BJ (cell line): ENCODE data around the gene RNGTT. TPM values are rescaled to one million over a fixed set of nuclear protein-coding genes. Genes with fewer than 3 reads are reported as not detected.

Experiments used
- CTCF ChIA-PET: fragments of 350-600 bp; formaldehyde crosslinking; extraction: SDS; loops from one replicate; lab custom pipeline; 2021; ENCODE audit warnings: antibody characterized with exemption, inconsistent platforms; lab: Yijun Ruan, JAX
- POLR2A ChIA-PET: fragments of 300-600 bp; sonication (Branson Sonifier 250); formaldehyde crosslinking; extraction: SDS; loops from one replicate; lab custom pipeline; 2021; ENCODE audit warnings: antibody characterized with exemption; lab: Charles Lee
- DNase-seq: peaks from one replicate; pipeline ENCODE4 v3.0.0-alpha.2; 2011; ENCODE audit warnings: low read depth
- H3K27me3 ChIP-seq: 2 replicates; pipeline ENCODE4 v1.6.0; 2011; ENCODE audit warnings: low read length; ENCODE audit not compliant: control insufficient read depth, insufficient read depth
- H3K36me3 ChIP-seq: 2 replicates; pipeline ENCODE4 v1.5.1; 2011; ENCODE audit warnings: low read length; ENCODE audit not compliant: control insufficient read depth, insufficient read depth
- H3K4me3 ChIP-seq: 2 replicates; pipeline ENCODE4 v1.5.1; 2011; ENCODE audit warnings: low read depth, mild to moderate bottlenecking, control low read depth, low read length
- polyA plus RNA-seq: library from polyadenylated mRNA; depleted of rRNA; stranded (reverse); fragments of >200 nt; gene quantifications from 2 replicates; pipeline ENCODE4 v1.2.3, GENCODE V29; 2011
- TF ChIP-seq, protein P1 (sequence below): IDR thresholded peaks from 2 replicates; pipeline ENCODE4 v1.5.1; 2011; ENCODE audit warnings: low read depth, mild to moderate bottlenecking, control low read depth, inconsistent platforms, low read length, moderate library complexity; ENCODE audit not compliant: insufficient read depth

Gene RNGTT
- polyA plus RNA-seq, 1 experiment: 3.2 TPM

DNA sequence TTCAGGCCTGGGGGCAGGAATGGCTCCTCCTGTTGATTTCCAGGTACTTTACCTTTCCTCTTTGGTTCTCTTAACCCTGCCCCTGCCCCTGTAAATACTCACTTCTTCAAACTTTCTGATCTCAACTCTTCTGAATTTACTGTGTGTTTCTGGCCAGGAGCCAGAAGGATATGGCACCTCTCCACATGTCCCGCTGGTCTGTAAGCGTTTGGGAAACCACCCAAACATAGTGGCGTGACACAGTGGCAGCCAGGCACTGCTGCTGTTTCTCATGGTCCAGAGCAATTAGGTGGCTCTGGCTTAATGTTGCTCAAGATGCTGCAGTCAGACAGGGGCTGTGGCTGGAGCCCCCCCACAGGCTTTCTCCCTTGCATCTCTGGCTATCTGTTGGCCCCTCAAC is 374.5 kb downstream of the RNGTT start:
- Histone ChIP-seq H3K4me3 (no peak overlapping the region), H3K27me3 (0 out of 2 replicates have a peak, but pooled peaks cover 1% of the 10 kb centered on the region), H3K36me3 (no peaks in the 10 kb centered on the region)
- TF ChIP-seq, protein P1, sequence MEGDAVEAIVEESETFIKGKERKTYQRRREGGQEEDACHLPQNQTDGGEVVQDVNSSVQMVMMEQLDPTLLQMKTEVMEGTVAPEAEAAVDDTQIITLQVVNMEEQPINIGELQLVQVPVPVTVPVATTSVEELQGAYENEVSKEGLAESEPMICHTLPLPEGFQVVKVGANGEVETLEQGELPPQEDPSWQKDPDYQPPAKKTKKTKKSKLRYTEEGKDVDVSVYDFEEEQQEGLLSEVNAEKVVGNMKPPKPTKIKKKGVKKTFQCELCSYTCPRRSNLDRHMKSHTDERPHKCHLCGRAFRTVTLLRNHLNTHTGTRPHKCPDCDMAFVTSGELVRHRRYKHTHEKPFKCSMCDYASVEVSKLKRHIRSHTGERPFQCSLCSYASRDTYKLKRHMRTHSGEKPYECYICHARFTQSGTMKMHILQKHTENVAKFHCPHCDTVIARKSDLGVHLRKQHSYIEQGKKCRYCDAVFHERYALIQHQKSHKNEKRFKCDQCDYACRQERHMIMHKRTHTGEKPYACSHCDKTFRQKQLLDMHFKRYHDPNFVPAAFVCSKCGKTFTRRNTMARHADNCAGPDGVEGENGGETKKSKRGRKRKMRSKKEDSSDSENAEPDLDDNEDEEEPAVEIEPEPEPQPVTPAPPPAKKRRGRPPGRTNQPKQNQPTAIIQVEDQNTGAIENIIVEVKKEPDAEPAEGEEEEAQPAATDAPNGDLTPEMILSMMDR: no peak
- no peak for DNase-seq
- ChIA-PET CTCF (no interaction called here), POLR2A (no interaction called here)

DNA sequence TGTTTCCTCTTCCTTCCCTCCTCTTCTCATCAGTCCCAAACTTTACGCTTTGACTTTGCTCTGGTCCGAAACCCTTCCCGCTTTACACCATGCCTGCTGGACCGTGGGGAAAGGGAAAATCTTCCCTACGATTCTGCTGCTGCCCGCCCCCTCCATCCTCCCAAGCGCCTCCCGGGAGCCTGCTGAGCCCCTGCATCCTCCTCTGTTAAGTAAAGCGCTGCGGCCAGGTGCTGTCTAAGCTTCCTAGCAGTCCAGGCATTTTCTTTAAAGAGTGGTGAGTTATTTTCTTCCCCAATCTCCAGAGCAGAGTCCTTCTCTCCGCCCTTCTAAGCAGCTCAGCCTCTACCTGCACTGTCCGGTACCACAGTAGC is 376.3 kb downstream of the RNGTT start:
- ChIA-PET POLR2A (no interaction called here), CTCF (no interaction called here)
- Histone ChIP-seq H3K36me3 (no peaks in the 10 kb centered on the region), H3K4me3 (no peak overlapping the region), H3K27me3 (0 out of 2 replicates have a peak, but pooled peaks cover 1% of the 10 kb centered on the region)
- no peak for DNase-seq
- TF ChIP-seq, protein P1: no peak

DNA sequence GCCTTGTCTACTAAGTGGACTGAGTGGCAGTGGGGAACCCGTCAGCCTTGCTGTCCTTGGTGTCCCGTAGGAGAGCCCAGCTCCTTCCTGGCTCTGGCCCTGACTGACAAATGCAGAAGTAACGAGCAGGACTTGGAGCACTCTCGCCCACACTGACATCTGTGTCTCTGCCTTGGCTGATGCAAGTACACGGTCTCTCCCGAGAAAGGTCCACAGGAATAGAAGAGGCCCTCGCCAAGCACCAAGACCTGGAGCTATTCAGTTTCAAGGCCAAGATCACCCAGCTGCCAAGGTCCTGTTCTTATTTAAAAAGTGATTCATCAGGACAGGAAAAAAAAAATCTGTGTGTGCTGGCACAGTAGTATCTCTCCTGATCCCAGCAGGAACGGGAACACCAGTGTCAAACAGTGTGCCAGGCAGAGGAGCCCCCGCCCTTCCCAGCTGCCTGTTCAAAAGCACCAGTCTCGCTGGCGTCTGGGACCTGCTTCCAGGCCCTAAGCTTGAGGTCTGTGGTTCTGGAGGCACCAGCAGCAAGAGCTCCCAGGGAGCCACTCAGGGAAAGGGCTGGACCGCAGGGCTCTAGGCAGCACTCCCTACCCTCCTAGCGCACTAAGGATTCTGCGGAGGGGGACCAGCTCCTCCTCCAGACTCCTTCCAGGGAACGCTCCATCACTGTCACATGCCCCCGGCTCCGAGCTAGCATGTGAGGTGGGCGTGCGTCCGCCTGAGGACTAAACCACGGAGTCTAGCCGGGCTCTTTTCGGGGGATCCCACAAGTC is 376.9 kb downstream of the RNGTT start:
- H3K36me3 ChIP-seq: no peaks in the 10 kb centered on the region
- TF ChIP-seq, protein P1: no peak
- DNase-seq: no peak
- H3K27me3 ChIP-seq: 0 out of 2 replicates have a peak, but pooled peaks cover 1% of the 10 kb centered on the region
- H3K4me3 ChIP-seq: no peak overlapping the region
- ChIA-PET CTCF (no interaction called here), POLR2A (no interaction called here)

DNA sequence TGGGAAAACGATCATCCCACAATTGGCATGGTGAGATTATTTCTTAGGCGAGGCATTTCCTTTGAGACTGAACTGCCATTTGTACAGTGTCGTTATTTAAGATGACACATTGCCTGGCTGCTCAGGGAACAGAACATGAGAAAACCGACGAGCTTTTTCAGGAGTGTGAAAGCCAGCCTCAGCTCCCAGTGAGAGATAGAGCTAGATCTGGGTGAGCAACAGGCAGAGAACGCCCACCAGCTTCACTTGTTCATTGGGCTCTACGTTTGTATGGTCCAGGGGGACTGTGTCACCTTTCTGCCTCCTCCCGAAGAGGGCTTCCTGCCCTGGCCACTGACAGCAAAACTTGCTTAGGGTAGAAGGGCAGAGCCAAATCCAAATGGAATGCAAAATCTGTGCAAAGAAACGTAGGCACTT is 378.1 kb downstream of the RNGTT start:
- ChIA-PET CTCF (no interaction called here), POLR2A (no interaction called here)
- no peak overlapping the region for H3K4me3 ChIP-seq
- DNase-seq: no peak
- H3K27me3 ChIP-seq: 0 out of 2 replicates have a peak, but pooled peaks cover 1% of the 10 kb centered on the region
- TF ChIP-seq, protein P1: no peak
- no peaks in the 10 kb centered on the region for H3K36me3 ChIP-seq

DNA sequence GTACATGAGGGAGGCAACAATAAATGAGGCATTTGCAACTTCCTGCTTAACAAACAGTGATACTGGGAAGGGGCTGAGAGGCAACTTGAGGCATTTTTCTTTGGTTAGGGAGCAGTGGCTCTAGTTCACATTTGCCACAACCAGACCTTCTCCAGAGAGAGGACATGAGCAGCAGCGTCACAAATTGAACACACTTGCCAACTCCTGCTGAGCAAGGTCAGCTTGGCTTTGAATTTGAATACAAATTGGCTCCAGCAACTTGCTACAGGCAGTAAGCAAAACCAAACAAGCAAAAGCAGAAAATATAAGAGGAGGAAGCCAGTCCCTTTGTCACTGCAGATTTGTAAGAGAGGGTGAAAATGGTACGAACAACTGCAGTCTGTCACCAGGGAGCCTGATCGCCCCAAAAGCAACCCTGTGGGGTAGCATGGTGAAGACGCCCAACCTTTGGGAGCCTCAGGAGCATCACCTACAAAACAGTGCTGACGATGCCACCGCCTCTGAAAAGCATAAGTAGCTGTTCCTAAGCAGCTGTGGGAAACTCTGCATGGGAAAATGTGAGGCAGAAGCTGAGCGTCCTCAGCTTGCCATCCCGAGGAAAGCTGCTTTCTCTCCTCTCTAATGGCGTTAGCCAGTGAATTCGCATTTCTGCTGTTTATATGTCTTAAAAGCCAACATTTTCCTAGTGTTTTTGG is 378.7 kb downstream of the RNGTT start:
- H3K27me3 ChIP-seq: 0 out of 2 replicates have a peak, but pooled peaks cover 1% of the 10 kb centered on the region
- ChIA-PET CTCF (no interaction called here), POLR2A (no interaction called here)
- DNase-seq: no peak
- H3K4me3 ChIP-seq: no peak overlapping the region
- no peaks in the 10 kb centered on the region for H3K36me3 ChIP-seq
- TF ChIP-seq, protein P1: no peak
